ENCODE results near the gene JMJD8. TPM values are rescaled to one million over a fixed set of nuclear protein-coding genes. Genes with fewer than 3 reads are reported as not detected.

The JMJD8 gene
- total and polyA plus RNA-seq, 7 donors, result 19.1 to 63.5 (median 25.5) TPM

GRCh38 chr16:679814-680624 is 4.1 kb downstream of the JMJD8 start, which contains the start of gene STUB1:
TSS of gene STUB1 (plus strand) at chr16:680410. CDS start at chr16:680526, 116 bp downstream.
- Histone ChIP-seq H3K27me3 (ENCODE audit: insufficient read depth in 3 of 3, low read length in 2 of 3) (no peaks in the 10 kb centered on the region), H3K4me1 (peaks cover 40% of the 10 kb centered on the region), H3K27ac (peak within 1 kb of the TSS; percentile 97), H3K4me3 (peak within 1 kb of the TSS; percentile 85), H3K36me3 (ENCODE audit: insufficient read depth in 1 of 2, low read depth in 1 of 2) (peaks cover 5 to 20% of the 10 kb centered on the region in 2 donors), H3K9me3 (no peaks in the 10 kb centered on the region)
- ATAC-seq, result peak; percentile 79 to 80 (median 80)
- TF ChIP-seq CTCF (IDR thresholded peaks at IDR 0.05), result no peak
- intact Hi-C loops (cut with DNase I), result no loop called here
- peak; percentile 89 to 94 for DNase-seq
- 0 to 1% (median 1%) methylated on average over 42 to 91 of the region's 91 CpGs for WGBS, 3 donors

GRCh38 chr16:678858-679813 is 5.0 kb downstream of the JMJD8 start:
- peaks cover 37% of the 10 kb centered on the region for H3K4me1 ChIP-seq

GRCh38 chr16:678209-678857 is 5.8 kb downstream of the JMJD8 start:
- TF ChIP-seq CTCF (IDR thresholded peaks at IDR 0.05), result no peak
- H3K9me3 ChIP-seq, result no peaks in the 10 kb centered on the region
- H3K36me3 ChIP-seq (ENCODE audit: insufficient read depth in 1 of 2, low read depth in 1 of 2), result peaks cover 5 to 23% of the 10 kb centered on the region in 2 donors
- H3K27me3 ChIP-seq (ENCODE audit: insufficient read depth in 3 of 3, low read length in 2 of 3), result no peaks in the 10 kb centered on the region
- intact Hi-C loops (cut with DNase I), result no loop called here
- DNase-seq, result no peak
- H3K4me3 ChIP-seq, result no peak overlapping the region
- ATAC-seq, result no peak
- WGBS, 3 donors, result 61 to 72% (median 63%) methylated on average over 21 of the region's 21 CpGs
- no peak overlapping the region for H3K27ac ChIP-seq
- peaks cover 32% of the 10 kb centered on the region for H3K4me1 ChIP-seq

More at GRCh38 chr16:678858-679813, 5.0 kb downstream of the JMJD8 start:
- Histone ChIP-seq H3K36me3 (ENCODE audit: insufficient read depth in 1 of 2, low read depth in 1 of 2) (peaks cover 5 to 20% of the 10 kb centered on the region in 2 donors), H3K4me3 (peak overlapping the region; percentile 85), H3K9me3 (no peaks in the 10 kb centered on the region), H3K27me3 (ENCODE audit: insufficient read depth in 3 of 3, low read length in 2 of 3) (no peaks in the 10 kb centered on the region), H3K27ac (peak overlapping the region; percentile 81)
- ATAC-seq (peak; percentile 26 to 36 (median 29)), DNase-seq (peak; percentile 76 to 82)
- TF ChIP-seq CTCF (IDR thresholded peaks at IDR 0.05), result no peak
- WGBS, 3 donors, result 20 to 26% (median 22%) methylated on average over 44 to 52 of the region's 52 CpGs
- intact Hi-C loops (cut with DNase I), result no loop called here

- no peaks in the 10 kb centered on the region for H3K27me3 ChIP-seq (ENCODE audit: insufficient read depth in 3 of 3, low read length in 2 of 3)
- WGBS, 3 donors, result 50 to 56% (median 54%) methylated on average over 38 to 57 of the region's 57 CpGs
- peaks cover 24% of the 10 kb centered on the region for H3K4me1 ChIP-seq
- H3K4me3 ChIP-seq, result no peak overlapping the region
- TF ChIP-seq CTCF (IDR thresholded peaks at IDR 0.05), result no peak
- intact Hi-C loops (cut with DNase I), result no loop called here
- no peak for DNase-seq
- H3K36me3 ChIP-seq (ENCODE audit: insufficient read depth in 1 of 2, low read depth in 1 of 2), result peaks cover 9 to 23% of the 10 kb centered on the region in 2 donors
- no peaks in the 10 kb centered on the region for H3K9me3 ChIP-seq
- ATAC-seq, result no peak
- H3K27ac ChIP-seq, result no peak overlapping the region
Measured at GRCh38 chr16:677316-678190, 6.6 kb downstream of the JMJD8 start.

Data from psoas muscle (tissue), 8 donors.